NOMO-1 treated with dmso at 0.1 percent for 144 hours (cell line): Measurements from ENCODE around the gene LGALS16.
"Not testable (repeated sequence)": the region's sequence is repeated elsewhere in the genome, so short reads cannot be mapped to it uniquely, and the experiment has no call there.

Experiments
- DNase-seq: peaks from one replicate; lab custom pipeline; 2025; ENCODE audit not compliant: unreplicated experiment; lab: John Stamatoyannopoulos, UW

Gene LGALS16, protein sequence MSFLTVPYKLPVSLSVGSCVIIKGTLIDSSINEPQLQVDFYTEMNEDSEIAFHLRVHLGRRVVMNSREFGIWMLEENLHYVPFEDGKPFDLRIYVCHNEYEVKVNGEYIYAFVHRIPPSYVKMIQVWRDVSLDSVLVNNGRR

DNA sequence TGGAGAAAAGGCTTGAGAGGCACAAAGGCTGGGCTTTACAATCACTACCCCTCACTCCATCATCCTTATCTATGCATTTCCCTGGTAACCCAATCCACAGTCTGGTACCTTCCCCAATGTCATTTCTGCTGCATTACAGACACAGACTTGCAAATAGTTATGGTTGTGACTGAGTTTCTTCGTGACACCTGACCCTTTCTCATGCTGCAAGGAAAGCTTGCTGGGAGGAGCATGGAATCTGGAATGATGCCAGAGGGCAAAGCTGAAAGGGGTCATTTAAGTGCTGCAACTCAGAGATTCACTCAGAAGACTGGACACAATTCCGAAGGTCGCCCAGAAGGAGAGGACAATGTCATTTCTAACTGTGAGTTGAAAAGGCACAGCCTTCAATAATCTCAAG, at the start of gene LGALS16:
TSS of gene LGALS16 (plus strand) at position 301 of the 400 bp plus-strand sequence. CDS start at position 350, 49 bp downstream.
- DNase-seq, result no peak

DNA sequence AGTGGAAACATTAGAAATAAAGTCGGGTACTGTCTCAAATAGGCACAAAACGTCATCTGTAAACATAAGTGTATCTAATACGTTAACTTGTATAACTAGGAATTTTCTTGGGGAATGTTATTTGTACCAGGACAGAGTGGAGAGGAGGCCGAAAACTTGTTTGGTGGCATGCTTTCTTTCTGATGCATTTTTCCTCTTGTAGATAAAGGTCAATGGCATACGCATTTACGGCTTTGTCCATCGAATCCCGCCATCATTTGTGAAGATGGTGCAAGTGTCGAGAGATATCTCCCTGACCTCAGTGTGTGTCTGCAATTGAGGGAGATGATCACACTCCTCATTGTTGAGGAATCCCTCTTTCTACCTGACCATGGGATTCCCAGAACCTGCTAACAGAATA, 48.7 kb upstream of the LGALS16 start:
- no peak for DNase-seq

DNA sequence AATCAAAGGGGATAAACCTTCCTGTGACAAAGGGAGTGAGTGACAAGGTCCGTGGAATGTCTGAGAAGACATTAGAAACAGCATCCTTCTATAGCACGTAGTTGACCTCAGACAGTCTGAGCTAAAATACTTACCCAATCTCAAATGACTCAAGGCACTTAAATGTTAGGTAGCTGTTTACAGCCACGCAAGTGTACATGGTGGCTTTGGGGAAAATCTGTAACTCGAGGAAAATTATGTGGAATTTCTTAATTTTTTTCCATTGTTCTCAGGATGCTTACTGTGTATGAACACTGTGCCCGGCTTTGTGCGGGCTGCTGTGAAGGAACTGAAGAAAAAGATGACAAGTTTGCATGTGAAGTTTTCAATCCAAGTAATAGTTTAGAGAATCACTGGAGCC, 48.2 kb upstream of the LGALS16 start:
- DNase-seq, result no peak

DNA sequence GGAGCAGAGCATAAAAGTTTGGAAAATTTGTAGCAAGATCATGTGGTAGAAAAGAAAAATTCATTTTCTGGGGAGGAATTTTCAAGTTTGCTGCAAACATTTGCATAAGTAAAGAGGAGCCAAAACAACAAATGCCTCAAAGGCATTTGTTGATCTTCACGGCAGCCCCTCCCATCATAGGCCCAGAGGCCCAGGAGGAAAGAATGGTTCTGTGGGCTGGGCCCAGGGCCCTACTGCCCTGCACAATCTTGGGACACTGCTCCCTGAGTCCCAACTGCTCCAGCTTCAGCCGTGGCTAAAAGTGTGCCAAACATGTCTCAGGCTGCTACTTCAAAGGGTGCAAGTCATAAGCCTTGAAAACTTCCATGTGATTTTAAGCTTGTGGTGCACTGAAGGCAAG, 42.1 kb upstream of the LGALS16 start:
- no peak for DNase-seq

DNA sequence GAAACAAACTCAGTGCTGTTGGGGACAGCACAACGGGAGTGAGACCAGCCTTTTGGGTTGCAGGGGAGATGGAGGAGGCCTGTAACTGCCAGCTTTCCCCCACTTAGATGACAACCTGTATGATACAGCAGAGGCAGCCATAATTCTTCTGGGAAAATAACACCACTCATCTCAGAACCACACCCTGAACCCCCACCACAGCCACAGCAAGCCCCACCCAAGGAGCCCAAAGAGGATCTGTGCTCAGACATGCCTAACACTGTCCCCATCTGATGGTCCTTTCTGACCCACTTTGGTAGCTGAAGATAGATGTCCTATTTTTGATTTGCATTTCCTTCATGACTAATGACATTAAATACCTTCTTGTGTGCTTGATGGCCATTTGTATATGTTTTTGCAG, 38.0 kb upstream of the LGALS16 start:
- no peak for DNase-seq

DNA sequence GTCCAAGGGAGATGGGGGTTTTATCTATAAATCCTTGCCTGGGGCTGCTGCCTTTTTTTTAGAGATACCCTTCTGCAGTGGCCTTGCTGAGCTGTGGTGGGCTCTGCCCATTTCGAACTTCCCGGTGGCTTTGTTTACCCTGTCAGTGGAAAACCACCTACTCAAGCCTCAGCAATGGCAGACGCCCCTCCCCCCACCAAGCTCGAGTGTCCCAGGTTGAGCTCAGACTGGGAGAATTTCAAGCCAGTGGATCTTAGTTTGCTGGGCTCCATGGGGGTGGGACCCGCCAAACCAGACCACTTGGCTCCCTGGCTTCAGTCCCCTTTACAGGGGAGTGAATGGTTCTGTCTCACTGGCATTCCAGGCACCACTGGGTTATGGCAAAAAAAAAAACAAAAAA, 31.8 kb upstream of the LGALS16 start:
- no peak for DNase-seq

DNA sequence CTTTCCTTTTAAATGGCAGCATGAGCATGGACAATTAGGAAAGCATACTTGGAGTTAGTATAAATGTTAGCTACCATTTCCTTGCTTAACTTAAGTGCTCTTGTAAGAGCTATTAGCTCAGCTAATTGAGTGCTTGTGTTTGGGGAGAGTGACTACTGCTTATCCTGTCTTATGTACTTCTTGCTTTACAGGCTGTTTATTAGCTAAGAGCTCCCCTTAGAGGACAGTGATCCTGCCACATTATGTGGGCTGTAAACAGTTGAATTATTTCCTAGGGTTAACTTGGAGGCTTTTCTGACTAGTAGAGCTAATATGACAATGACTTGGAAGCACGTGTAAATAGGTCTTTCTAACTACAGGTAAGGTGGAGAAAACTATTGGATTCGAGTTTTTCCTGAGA, 28.1 kb upstream of the LGALS16 start:
- not testable (repeated sequence) for DNase-seq

DNA sequence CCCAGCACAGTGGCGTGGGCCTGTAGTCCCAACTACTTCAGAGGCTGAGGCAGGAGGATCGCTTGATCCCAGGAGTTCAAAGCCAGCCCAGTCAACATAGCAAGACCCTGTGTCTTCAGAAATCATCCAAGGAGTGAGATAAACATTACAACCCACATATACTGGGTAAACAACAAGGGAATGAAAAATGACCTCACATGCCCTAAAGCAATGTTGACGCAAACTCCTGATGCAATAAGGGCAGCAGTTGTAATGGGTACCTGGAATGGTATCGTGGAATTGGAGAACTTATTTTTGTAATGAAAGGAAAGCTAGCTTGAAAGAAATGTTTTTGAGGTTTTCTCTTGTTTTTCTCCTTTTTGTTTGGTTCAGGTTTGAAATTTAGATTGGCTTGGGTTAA, 24.5 kb upstream of the LGALS16 start:
- no peak for DNase-seq

DNA sequence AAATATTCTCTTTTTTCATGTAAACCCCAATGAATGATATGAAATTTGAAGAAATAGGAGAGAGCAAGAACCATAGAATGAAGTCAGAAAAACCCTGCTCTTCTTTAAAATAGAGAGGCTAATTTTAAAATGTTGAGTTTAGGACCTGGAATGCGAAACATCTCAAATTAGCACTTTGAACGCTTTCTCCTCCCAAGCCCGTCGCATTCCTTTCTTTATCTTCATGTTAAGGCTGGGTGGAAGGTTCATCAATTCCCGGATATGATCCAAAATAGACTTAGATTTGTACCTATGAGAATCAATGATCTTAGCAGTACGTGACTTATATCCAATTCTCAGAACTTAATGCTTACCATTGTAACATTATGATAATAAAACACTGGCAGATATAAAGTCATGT, 24.1 kb upstream of the LGALS16 start:
- no peak for DNase-seq

DNA sequence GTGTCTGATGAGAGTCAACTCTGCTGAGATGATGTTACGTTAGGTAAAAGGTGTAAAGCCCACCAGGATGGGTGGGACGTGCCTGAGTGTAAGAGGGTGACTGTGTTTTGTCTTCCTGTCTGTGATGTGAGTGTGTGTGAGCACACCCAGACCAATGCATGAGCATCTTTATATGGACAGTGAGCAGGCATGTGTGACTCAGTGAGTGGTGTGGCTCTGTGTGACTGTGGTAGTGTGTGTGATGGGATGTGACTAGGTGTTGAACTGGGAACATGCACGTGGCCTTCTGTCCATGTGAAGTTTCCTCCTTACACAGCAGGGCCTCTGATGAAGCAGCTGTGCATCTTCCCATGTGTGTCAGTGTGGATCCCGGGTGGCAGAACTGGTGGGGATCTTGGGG, 17.8 kb upstream of the LGALS16 start:
- DNase-seq, result no peak

DNA sequence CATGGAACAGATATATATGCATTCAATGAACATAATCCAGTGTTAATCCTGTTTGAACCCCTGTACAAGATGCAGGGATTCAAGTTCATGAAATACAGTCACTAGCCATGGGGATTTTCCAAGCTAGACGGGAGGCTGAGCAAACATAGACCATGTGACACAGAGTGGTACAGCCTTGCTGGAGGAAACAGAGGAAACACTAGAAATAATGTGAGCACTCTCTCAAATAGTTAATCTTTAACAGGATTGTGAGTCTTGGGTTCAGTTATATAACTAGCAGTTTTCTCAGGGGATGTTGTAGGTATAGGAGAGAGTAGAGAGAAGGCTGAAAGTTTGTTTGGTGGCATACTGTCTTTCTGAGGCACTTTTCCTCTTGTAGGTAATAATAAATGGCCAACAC, 13.9 kb upstream of the LGALS16 start:
- no peak for DNase-seq

DNA sequence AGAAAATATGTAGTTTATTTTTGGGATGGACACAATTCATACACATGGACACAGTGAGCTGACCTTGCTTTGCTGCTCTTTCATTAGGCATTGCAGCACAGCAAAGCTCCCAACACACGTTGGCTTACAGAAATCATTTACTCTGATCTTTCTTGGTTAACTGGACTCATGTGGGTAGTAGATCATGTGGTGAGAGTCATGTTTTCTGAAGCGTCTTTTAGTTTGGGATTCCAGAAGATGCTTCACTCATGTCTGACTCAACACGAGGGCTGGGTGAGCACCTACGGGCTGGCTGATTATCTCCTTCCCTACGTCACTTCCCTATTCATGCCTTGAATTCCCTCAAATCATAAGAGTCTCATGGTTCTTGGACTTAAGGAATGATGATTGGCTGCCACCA, 12.1 kb upstream of the LGALS16 start:
- no peak for DNase-seq

DNA sequence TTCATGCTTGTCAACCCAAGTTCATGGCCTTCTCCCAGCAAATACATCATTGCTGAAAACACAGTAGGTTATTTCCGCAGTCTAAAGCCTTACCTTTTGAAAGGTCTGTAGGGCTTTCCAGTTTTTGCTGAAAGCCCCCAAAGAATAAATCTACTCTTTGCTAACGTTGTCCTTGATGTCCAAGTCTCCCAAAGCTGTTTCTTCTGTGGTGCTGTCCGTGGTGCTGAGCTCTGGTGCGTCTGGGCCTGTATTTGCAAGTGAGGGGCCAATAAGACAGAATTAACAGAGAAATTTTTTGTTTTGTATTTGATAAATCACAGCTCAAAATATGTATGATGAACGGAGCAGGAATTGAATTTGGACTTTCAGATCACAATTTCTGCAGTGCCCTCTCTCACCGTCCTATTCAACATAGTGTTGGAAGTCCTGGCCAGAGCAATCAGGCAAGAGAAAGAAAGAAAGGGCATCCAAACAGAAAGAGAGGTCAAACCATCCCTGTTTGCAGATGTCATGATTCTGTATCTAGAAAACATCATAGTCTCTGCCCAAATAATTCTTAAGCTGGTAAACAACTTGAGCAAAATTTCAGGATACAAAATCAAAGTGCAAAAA, 9.8 kb upstream of the LGALS16 start:
- DNase-seq, result no peak

DNA sequence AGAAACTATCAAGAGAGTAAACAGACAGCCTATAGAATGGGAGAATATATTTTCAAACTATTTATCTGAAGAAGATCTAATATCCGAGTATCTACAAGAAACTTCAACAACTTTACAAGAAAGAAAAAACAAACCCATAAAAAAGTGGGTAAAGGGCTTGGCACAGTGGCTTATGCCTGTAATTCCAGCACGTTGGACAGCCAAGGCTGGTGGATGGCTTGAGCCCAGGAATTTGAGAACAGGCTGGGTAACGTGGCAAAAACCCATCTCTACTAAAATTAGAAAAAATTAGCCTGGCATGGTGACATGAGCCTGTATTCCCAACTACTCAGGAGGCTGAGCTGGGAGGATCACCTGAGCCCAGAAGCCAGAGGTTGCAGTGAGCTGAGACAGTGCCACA, 7.8 kb upstream of the LGALS16 start:
- DNase-seq, result no peak

DNA sequence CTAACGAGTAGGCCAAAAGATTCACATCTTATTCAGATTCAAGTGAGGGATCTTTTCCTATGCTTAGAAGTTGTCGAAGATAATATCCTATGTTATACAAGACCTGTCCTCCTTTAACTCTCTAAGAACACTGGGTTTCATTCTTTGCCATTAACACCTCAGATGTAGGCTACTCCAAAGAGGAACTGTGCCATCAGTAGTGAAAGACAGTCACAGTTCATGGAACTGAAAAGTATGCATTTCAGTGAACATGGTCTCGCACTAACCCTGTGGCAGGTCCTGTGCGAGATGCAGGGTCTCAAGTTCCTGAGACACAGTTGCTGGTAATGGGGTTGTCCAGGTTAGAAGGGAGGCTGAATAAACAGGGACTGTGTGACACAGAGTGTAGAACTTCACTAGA, 4.1 kb downstream of the LGALS16 start:
- DNase-seq, result no peak

DNA sequence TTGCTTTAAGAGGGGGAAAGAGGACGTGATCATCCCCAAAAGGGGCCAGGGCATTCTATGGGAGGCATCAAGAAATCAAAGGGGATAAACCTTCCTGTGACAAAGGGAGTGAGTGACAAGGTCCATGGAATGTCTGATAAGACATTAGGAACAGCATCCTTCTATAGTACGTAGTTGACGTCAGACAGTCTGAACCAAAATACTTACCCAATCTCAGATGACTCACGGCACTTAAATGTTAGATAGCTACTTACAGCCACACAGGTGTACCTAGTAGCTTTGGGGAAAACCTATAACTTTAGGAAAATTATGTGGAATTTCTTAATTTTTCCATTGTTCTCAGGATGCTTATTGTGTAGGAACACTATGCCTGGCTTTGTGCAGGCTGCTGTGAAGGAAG, 4.9 kb downstream of the LGALS16 start:
- DNase-seq, result no peak

DNA sequence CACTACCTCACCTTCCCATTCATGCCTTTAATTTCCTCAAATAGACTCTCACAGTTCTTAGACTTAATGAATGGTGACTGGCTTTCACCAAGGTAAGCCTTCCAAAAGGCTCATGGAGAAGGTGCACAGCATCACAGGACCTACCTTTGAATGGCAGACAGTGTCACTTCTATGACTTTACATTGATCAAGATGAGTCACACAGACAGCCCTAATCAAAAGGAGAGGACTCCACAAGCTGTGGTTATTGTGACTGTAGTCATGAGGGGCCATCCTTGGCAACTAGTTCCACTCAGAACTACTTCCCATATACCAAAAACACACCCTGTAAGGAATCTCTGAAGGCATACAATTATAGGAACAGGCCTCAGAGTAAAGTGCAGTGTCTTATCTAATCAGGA, 5.9 kb downstream of the LGALS16 start:
- no peak for DNase-seq

DNA sequence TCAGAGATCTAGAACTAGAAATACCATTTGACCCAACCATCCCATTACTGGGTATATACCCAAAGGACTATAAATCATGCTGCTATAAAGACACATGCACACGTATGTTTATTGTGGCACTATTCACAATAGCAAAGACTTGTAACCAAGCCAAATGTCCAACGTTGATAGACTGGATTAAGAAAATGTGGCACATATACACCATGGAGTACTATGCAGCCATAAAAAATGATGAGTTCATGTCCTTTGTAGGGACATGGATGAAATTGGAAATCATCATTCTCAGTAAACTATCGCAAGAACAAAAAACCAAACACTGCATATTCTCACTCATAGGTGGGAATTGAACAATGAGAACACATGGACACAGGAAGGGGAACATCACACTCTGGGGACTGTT, 14.1 kb downstream of the LGALS16 start:
- DNase-seq, result not testable (repeated sequence)

DNA sequence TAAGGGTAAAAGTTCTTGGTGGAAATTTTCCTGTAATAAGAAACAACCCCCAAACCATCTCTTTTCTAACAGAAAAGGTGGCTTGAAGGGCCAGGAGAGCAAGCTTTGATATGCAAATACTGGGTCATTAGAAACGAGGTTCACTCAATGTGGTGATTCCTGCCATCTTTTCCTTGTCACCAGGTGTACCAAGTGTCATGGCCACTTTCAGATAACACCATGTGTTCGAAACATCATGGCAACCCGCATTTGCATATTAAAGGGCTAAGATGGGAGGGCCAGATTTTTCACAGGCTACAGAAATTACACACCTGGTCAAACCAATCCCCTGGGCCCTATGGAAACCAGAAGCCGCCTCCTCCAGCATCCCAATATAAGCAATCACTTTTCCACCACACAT, 15.3 kb downstream of the LGALS16 start:
- no peak for DNase-seq

DNA sequence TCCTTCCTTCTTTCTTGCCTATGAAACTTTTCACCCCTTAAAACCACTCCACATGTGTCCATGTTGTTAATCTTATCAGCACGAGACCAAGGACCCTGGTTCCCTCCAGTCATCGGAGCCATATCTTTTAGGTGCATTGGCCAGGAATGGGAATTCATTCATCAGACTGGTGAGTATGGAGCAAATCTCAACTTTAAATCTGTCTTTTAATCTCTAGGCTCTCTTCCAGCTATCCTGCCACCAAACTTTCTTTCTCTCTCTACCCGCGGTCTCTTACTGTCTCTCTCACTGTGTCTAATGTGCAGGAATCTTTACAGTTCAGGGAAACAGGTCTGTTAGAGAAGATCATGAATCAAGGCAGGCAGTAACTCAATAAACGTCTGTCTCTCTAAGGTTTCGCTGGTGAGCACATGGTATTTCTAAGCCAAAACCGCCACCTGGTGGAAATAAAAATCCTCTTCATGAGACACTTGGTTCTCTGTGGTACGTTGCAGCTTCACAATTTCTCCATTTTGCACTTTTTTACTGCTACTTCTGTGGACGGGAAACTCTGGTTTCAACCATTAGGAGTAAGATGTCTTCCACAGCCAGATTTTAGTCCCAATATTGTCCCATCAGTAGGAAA, 16.1 kb downstream of the LGALS16 start:
- DNase-seq, result peak; percentile 43

DNA sequence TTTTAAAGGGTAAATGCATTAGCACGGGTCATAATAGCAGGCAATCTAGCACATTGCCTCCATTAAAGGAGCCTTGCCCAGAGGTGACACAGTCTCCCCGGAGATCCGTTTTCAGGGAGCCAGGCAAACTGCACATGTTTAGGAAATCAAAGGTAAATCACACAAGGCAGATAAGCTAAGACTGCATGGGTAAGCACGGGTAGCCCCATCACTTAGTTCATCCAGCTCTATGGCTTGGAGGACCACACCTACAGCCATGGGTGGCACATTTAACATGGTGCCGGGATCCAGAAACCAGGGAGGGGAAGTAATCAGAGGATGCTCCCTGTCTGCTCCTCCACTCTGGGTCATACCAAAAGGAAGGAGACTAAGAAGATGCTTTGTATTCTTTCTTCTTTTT, 16.8 kb downstream of the LGALS16 start:
- DNase-seq, result no peak

DNA sequence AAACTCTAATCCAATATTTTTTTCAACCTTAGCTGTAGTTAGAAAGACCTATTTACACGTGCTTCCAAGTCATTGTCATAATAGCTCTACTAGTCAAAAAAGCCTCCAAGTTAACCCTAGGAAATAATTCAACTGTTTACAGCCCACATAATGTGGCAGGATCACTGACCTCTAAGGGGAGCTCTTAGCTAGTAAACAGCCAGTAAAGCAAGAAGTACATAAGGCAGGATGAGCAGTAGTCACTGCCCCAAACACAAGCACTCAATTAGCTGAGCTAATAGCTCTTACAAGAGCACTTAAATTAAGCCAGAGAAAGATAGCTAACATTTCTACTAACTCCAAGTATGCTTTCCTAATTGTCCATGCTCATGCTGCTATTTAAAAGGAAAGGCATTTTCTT, 18.1 kb downstream of the LGALS16 start:
- not testable (repeated sequence) for DNase-seq

DNA sequence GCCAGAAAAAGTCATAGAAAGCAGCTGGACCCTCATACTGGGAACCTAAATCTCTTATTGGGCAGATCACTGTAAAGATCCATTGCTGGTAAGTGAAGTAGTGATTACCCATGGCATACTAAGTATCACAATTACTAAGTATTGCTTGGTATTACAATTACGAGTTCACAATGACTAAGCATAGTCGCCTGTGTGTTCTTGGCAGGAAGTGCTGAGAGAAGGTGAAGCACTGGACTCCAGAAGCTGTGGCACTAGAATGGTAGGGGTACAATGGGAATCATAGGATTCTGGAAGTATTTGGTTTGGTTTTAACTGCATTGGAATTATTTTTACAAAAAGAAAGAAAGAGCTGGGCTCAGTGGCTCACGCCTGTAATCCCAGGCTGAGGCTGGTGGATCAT, 20.3 kb downstream of the LGALS16 start:
- DNase-seq, result no peak
